Measurements from ENCODE around the gene SGPP2. TPM values are rescaled to one million over a fixed set of nuclear protein-coding genes. Genes with fewer than 3 reads are reported as not detected.

The SGPP2 gene
- total RNA-seq, 1 donor from 2014 or later = 22.4 TPM

GRCh38 chr2:222436040-222436413 is 11.7 kb downstream of the SGPP2 start:
- H3K9me3 Mint-ChIP-seq = no peaks in the 10 kb centered on the region
- DNase-seq (ENCODE audit: extremely low spot score, unreplicated experiment) = no peak
- peaks cover 12% of the 10 kb centered on the region for H3K27me3 Mint-ChIP-seq
- peaks cover 25% of the 10 kb centered on the region for H3K4me1 Mint-ChIP-seq (ENCODE audit: unreplicated experiment)
- no peak overlapping the region for H3K4me3 Mint-ChIP-seq
- H3K36me3 Mint-ChIP-seq = no peaks in the 10 kb centered on the region
- TF ChIP-seq CTCF (conservative IDR thresholded peaks at IDR 0.05) = no peak
- no peak overlapping the region for H3K27ac Mint-ChIP-seq

- H3K36me3 Mint-ChIP-seq = no peaks in the 10 kb centered on the region
Measured at GRCh38 chr2:222439692-222440091, 15.3 kb downstream of the SGPP2 start.

GRCh38 chr2:222440673-222441422 is 16.5 kb downstream of the SGPP2 start:
- Mint-ChIP-seq H3K36me3 (no peaks in the 10 kb centered on the region), H3K4me3 (peak overlapping the region; percentile 21), H3K27ac (no peak overlapping the region), H3K4me1 (ENCODE audit: unreplicated experiment) (peaks cover 12% of the 10 kb centered on the region), H3K9me3 (peaks cover 4% of the 10 kb centered on the region), H3K27me3 (peaks cover 6% of the 10 kb centered on the region)
- no peak for DNase-seq (ENCODE audit: extremely low spot score, unreplicated experiment)
- no peak for TF ChIP-seq CTCF (conservative IDR thresholded peaks at IDR 0.05)

More at GRCh38 chr2:222439692-222440091, 15.3 kb downstream of the SGPP2 start:
- peaks cover 12% of the 10 kb centered on the region for H3K4me1 Mint-ChIP-seq (ENCODE audit: unreplicated experiment)
- no peak for DNase-seq (ENCODE audit: extremely low spot score, unreplicated experiment)
- TF ChIP-seq CTCF (conservative IDR thresholded peaks at IDR 0.05) = no peak
- H3K27me3 Mint-ChIP-seq = peaks cover 4% of the 10 kb centered on the region
- no peak overlapping the region for H3K4me3 Mint-ChIP-seq
- peaks cover 4% of the 10 kb centered on the region for H3K9me3 Mint-ChIP-seq
- no peak overlapping the region for H3K27ac Mint-ChIP-seq

GRCh38 chr2:222442665-222443064 is 18.3 kb downstream of the SGPP2 start:
- Mint-ChIP-seq H3K4me3 (no peak overlapping the region), H3K4me1 (ENCODE audit: unreplicated experiment) (peaks cover 12% of the 10 kb centered on the region), H3K36me3 (no peaks in the 10 kb centered on the region), H3K27ac (no peak overlapping the region), H3K9me3 (peaks cover 4% of the 10 kb centered on the region), H3K27me3 (peaks cover 7% of the 10 kb centered on the region)
- TF ChIP-seq CTCF (conservative IDR thresholded peaks at IDR 0.05) = no peak
- no peak for DNase-seq (ENCODE audit: extremely low spot score, unreplicated experiment)

- TF ChIP-seq CTCF (conservative IDR thresholded peaks at IDR 0.05) = no peak
- H3K27ac Mint-ChIP-seq = no peak overlapping the region
- no peak for DNase-seq (ENCODE audit: extremely low spot score, unreplicated experiment)
- peaks cover 4% of the 10 kb centered on the region for H3K9me3 Mint-ChIP-seq
- H3K27me3 Mint-ChIP-seq = peaks cover 13% of the 10 kb centered on the region
- no peaks in the 10 kb centered on the region for H3K36me3 Mint-ChIP-seq
- H3K4me1 Mint-ChIP-seq (ENCODE audit: unreplicated experiment) = peaks cover 21% of the 10 kb centered on the region
- no peak overlapping the region for H3K4me3 Mint-ChIP-seq
Measured at GRCh38 chr2:222445227-222445626, 20.9 kb downstream of the SGPP2 start.

All from type B pancreatic cell (in vitro differentiated cells).